ENCODE measurements around the gene DLX6. TPM values are rescaled to one million over a fixed set of nuclear protein-coding genes. Genes with fewer than 3 reads are reported as not detected.

Gene DLX6
- total RNA-seq, 1 donor from 2014 or later: not detected

GRCh38 chr7:96996111-96996957 is 9.0 kb upstream of the DLX6 start:
- H3K27me3 ChIP-seq: peaks cover 94% of the 10 kb centered on the region
- no peaks in the 10 kb centered on the region for H3K36me3 ChIP-seq
- ATAC-seq (no peak), DNase-seq (no peak)
- TF ChIP-seq CTCF (IDR thresholded peaks at IDR 0.05): no peak
- intact Hi-C loops (cut with DNase I): no loop called here
- H3K27ac ChIP-seq: no peak overlapping the region
- H3K4me3 ChIP-seq: no peak overlapping the region
- H3K4me1 ChIP-seq: no peaks in the 10 kb centered on the region
- H3K9me3 ChIP-seq: no peaks in the 10 kb centered on the region

GRCh38 chr7:96996958-96997511 is 8.3 kb upstream of the DLX6 start:
- no peak overlapping the region for H3K27ac ChIP-seq
- ATAC-seq (no peak), DNase-seq (no peak)
- no peaks in the 10 kb centered on the region for H3K36me3 ChIP-seq
- TF ChIP-seq CTCF (IDR thresholded peaks at IDR 0.05): no peak
- no peak overlapping the region for H3K4me3 ChIP-seq
- peaks cover 94% of the 10 kb centered on the region for H3K27me3 ChIP-seq
- H3K4me1 ChIP-seq: no peaks in the 10 kb centered on the region
- intact Hi-C loops (cut with DNase I): no loop called here
- H3K9me3 ChIP-seq: no peaks in the 10 kb centered on the region

- DNase-seq (no peak), ATAC-seq (no peak)
- H3K27ac ChIP-seq: no peak overlapping the region
- intact Hi-C loops (cut with DNase I): no loop called here
- H3K4me1 ChIP-seq: no peaks in the 10 kb centered on the region
- H3K4me3 ChIP-seq: no peak overlapping the region
- H3K9me3 ChIP-seq: no peaks in the 10 kb centered on the region
- H3K27me3 ChIP-seq: peaks cover 94% of the 10 kb centered on the region
- H3K36me3 ChIP-seq: no peaks in the 10 kb centered on the region
- no peak for TF ChIP-seq CTCF (IDR thresholded peaks at IDR 0.05)
These were observed 7.8 kb upstream of the DLX6 start for GRCh38 chr7:96997512-96998032.

- H3K27me3 ChIP-seq: peaks cover 94% of the 10 kb centered on the region
- intact Hi-C loops (cut with DNase I): no loop called here
- no peak for TF ChIP-seq CTCF (IDR thresholded peaks at IDR 0.05)
- H3K4me1 ChIP-seq: no peaks in the 10 kb centered on the region
- ATAC-seq: no peak
- H3K27ac ChIP-seq: no peak overlapping the region
- peak; percentile 48 for DNase-seq
- H3K36me3 ChIP-seq: no peaks in the 10 kb centered on the region
- no peaks in the 10 kb centered on the region for H3K9me3 ChIP-seq
- no peak overlapping the region for H3K4me3 ChIP-seq
These were observed 7.0 kb upstream of the DLX6 start for GRCh38 chr7:96998333-96998732.

- Histone ChIP-seq H3K27me3 (peaks cover 94% of the 10 kb centered on the region), H3K4me3 (no peak overlapping the region), H3K9me3 (no peaks in the 10 kb centered on the region), H3K4me1 (peaks cover 2% of the 10 kb centered on the region), H3K36me3 (no peaks in the 10 kb centered on the region), H3K27ac (no peak overlapping the region)
- no peak for ATAC-seq
- TF ChIP-seq CTCF (IDR thresholded peaks at IDR 0.05): no peak
- no peak for DNase-seq
- intact Hi-C loops (cut with DNase I): no loop called here
These were observed 6.6 kb upstream of the DLX6 start for GRCh38 chr7:96998744-96999143.

Measured in upper lobe of right lung (tissue), 1 donor.